CD4-positive, CD25-positive, alpha-beta regulatory T cell (primary cell): ENCODE data around the gene TUBAL3. TPM values are rescaled to one million over a fixed set of nuclear protein-coding genes. Genes with fewer than 3 reads are reported as not detected.

Source experiments
- ATAC-seq, 2 donors: fragments of 150-1000 bp; cut with Tn5 transposase; one replicate each; pipeline ENCODE4 v1.10.0; 2021; ENCODE audit warnings: low read depth in 2 of 2, moderate number of reproducible peaks in 2 of 2, moderate library complexity in 1 of 2
- DNase-seq, 3 donors: peaks; one replicate each; pipeline versions ENCODE4 v3.0.0 to v3.0.0-alpha.2; 2012 to 2022; ENCODE audit warnings: mixed read lengths in 1 of 3
- H3K27ac ChIP-seq: one replicate; pipeline ENCODE4 v1.7.0; 2013; ENCODE audit warnings: mild to moderate bottlenecking, low read length; ENCODE audit not compliant: insufficient read depth, poor library complexity, severe bottlenecking
- H3K27me3 ChIP-seq: one replicate; pipeline ENCODE4 v1.7.0; 2013; ENCODE audit warnings: low read length; ENCODE audit not compliant: control insufficient read depth, insufficient read depth
- H3K36me3 ChIP-seq: one replicate; pipeline ENCODE4 v1.7.0; 2013; ENCODE audit warnings: mild to moderate bottlenecking, low read length, moderate library complexity; ENCODE audit not compliant: control insufficient read depth, insufficient read depth
- H3K4me1 ChIP-seq: 2 replicates; pipeline ENCODE4 v1.7.0; 2013; ENCODE audit warnings: mild to moderate bottlenecking, low read length; ENCODE audit not compliant: insufficient read depth, control insufficient read depth, poor library complexity, severe bottlenecking
- H3K4me3 ChIP-seq: one replicate; pipeline ENCODE4 v1.7.0; 2013; ENCODE audit warnings: low read depth, mild to moderate bottlenecking, low read length, moderate library complexity
- H3K9me3 ChIP-seq, 2 experiments: 1 replicate in 1 of 2; 2 replicates in 1 of 2; pipeline ENCODE4 v1.7.0; 2013; ENCODE audit warnings: low read length in 2 of 2, mild to moderate bottlenecking in 1 of 2, moderate library complexity in 1 of 2; ENCODE audit not compliant: control insufficient read depth in 2 of 2
- H3K27ac Mint-ChIP-seq, 3 donors: one replicate each; pipeline ENCODE4 v1.8.0; 2020 to 2022; ENCODE audit warnings: mild to moderate bottlenecking in 3 of 3, mixed read lengths in 3 of 3, moderate library complexity in 2 of 3
- H3K27me3 Mint-ChIP-seq: one replicate; pipeline ENCODE4 v1.8.0; 2022; ENCODE audit warnings: mild to moderate bottlenecking, mixed read lengths
- H3K36me3 Mint-ChIP-seq: one replicate; pipeline ENCODE4 v1.8.0; 2020; ENCODE audit warnings: mixed read lengths
- H3K4me1 Mint-ChIP-seq, 4 donors: one replicate each; pipeline ENCODE4 v1.8.0; 2020 to 2022; ENCODE audit warnings: mixed read lengths in 4 of 4, mild to moderate bottlenecking in 1 of 4
- H3K4me3 Mint-ChIP-seq, 4 donors: one replicate each; pipeline ENCODE4 v1.8.0; 2020 to 2022; ENCODE audit warnings: mild to moderate bottlenecking in 4 of 4, mixed read lengths in 4 of 4, moderate library complexity in 3 of 4
- H3K9me3 Mint-ChIP-seq, 7 donors: one replicate each; pipeline ENCODE4 v1.8.0; 2020 to 2022; ENCODE audit warnings: mixed read lengths in 7 of 7, mild to moderate bottlenecking in 3 of 7, moderate library complexity in 2 of 7
- polyA plus RNA-seq, 4 donors: library from polyadenylated mRNA; unstranded; fragments of 300-500 nt; fragmentation: Illumina TruSeq; gene quantifications; one replicate each; pipeline ENCODE4 v1.2.3, GENCODE V29; 2021
- total RNA-seq: library from RNA; stranded (reverse); gene quantifications from one replicate; pipeline ENCODE4 v1.2.3, GENCODE V29; 2022

Gene TUBAL3
- total and polyA plus RNA-seq, 5 donors from 2014 or later, result 0.31 TPM; not detected in 4

DNA sequence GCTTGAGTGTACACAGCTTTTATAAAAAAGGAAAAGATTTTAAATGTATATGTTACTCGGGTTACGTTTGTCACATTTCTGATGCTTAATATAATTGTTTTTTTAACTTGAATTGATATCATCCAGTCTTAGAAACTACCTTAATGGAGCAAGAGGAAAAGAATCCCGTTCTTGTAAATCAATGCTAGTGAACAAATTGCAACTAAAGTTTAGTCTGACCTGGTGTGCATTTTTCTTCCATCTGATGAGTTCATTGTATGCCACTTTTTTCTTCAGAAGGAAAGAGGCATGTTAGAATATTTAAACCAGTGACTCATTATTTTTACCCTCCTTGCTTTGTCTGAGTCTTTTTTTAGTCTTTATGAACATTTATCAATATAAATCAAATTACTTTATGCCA lies 42.4 kb upstream of the TUBAL3 start:
- ATAC-seq (no peak), DNase-seq (peak in 1 of 3 donors; percentile 16)
- Histone ChIP-seq H3K27ac (peak overlapping the region; percentile 62), H3K27me3 (no peaks in the 10 kb centered on the region), H3K36me3 (peaks cover under 1% of the 10 kb centered on the region), H3K9me3 (no peaks in the 10 kb centered on the region), H3K4me1 (peaks cover 36% of the 10 kb centered on the region), H3K4me3 (peak overlapping the region; percentile 85)
- no peaks in the 10 kb centered on the region for H3K36me3 Mint-ChIP-seq
- peak overlapping the region; percentile 40 to 97 (median 84) for H3K4me3 Mint-ChIP-seq
- H3K4me1 Mint-ChIP-seq, result peaks cover 18 to 64% (median 56%) of the 10 kb centered on the region in 4 donors
- H3K9me3 Mint-ChIP-seq, result no peaks in the 10 kb centered on the region
- H3K27me3 Mint-ChIP-seq, result no peaks in the 10 kb centered on the region
- H3K27ac Mint-ChIP-seq, result peak overlapping the region in 2 of 3 donors; percentile 57 to 86

DNA sequence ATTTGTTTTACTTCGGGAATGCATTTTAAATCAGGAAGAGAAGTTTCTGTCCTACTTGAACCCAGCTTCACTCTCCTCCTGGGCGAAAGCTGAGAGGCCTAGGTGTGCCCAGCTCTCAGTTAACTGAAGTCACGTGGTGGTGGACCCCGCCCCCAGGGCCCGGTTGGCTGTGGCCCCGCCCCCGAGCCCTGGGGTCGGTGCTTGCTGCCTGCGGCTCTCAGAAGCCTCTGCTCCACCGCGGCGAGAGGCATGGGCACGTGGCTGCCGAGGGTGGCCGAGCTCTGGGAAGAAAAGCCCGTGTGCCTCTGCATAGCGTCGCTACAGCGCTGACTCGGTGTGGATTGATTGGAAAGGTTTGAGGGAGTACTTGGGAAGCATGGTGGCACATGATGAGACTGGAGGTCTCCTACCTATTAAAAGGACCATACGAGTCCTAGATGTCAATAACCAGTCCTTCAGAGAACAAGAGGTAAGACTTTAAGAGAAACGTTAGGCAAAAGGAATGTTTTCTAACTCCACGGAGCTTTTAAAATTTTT lies 41.8 kb upstream of the TUBAL3 start:
- Mint-ChIP-seq H3K27ac (peak overlapping the region in 2 of 3 donors; percentile 86 to 89), H3K4me1 (peaks cover 18 to 66% (median 55%) of the 10 kb centered on the region in 4 donors), H3K4me3 (peak overlapping the region; percentile 40 to 97 (median 84)), H3K27me3 (no peaks in the 10 kb centered on the region), H3K9me3 (no peaks in the 10 kb centered on the region), H3K36me3 (no peaks in the 10 kb centered on the region)
- Histone ChIP-seq H3K27me3 (no peaks in the 10 kb centered on the region), H3K36me3 (no peaks in the 10 kb centered on the region), H3K4me3 (peak overlapping the region; percentile 85), H3K9me3 (no peaks in the 10 kb centered on the region), H3K4me1 (peaks cover 36% of the 10 kb centered on the region), H3K27ac (peak overlapping the region; percentile 62)
- peak; percentile 81 to 82 for ATAC-seq
- DNase-seq, result peak; percentile 66 to 86 (median 66)

DNA sequence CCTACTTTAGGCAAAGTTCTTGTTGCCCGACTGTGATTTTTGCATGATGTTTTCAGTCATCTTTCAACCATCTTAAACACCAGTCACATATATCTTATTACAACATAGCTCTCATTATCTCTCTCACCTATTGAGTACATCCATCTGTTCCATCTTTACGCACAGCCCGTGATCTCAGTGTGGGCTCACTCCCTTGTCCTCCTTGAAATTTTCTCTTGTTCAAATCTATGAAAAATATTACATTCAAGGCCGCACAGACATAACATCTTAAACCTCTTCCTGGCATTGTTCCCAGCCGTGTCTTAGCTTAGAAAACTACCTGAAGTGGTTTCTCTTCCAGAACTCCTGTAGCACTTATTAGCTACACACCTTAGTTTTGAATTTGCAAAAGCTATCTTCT lies 40.4 kb upstream of the TUBAL3 start:
- H3K27ac Mint-ChIP-seq, result no peak overlapping the region
- no peak for DNase-seq
- no peaks in the 10 kb centered on the region for H3K36me3 Mint-ChIP-seq
- Histone ChIP-seq H3K4me1 (peaks cover 36% of the 10 kb centered on the region), H3K9me3 (no peaks in the 10 kb centered on the region), H3K4me3 (no peak overlapping the region), H3K27ac (no peak overlapping the region), H3K36me3 (no peaks in the 10 kb centered on the region), H3K27me3 (no peaks in the 10 kb centered on the region)
- no peak for ATAC-seq
- H3K27me3 Mint-ChIP-seq, result no peaks in the 10 kb centered on the region
- no peaks in the 10 kb centered on the region for H3K9me3 Mint-ChIP-seq
- peaks cover 18 to 66% (median 52%) of the 10 kb centered on the region in 4 donors for H3K4me1 Mint-ChIP-seq
- H3K4me3 Mint-ChIP-seq, result peak overlapping the region in 1 of 4 donors; percentile 16

DNA sequence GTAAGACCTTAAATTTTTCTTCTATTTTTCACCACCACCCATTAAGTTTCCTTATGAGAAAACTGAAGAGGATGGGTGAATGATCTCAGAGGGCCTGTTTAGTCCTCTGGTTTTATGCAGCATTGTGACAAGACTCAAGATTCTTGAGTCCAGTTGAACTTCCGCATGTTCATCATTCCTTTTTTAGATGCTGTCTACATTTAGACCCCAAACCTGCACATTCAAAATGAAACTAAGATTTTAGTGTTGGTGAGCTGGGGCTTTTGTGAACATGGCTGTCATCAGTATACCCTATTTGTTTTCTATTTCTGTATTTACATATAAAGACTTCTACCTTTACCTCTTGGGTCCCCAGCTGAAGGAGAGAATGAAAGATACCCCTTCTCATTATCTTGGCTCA lies 38.8 kb upstream of the TUBAL3 start:
- H3K27ac Mint-ChIP-seq, result peak overlapping the region in 1 of 3 donors; percentile 57
- ATAC-seq, result no peak
- Histone ChIP-seq H3K4me1 (peaks cover 26% of the 10 kb centered on the region), H3K9me3 (no peaks in the 10 kb centered on the region), H3K4me3 (peak overlapping the region; percentile 56), H3K36me3 (no peaks in the 10 kb centered on the region), H3K27ac (peak overlapping the region; percentile 26), H3K27me3 (no peaks in the 10 kb centered on the region)
- peak overlapping the region in 1 of 4 donors; percentile 44 for H3K4me3 Mint-ChIP-seq
- H3K36me3 Mint-ChIP-seq, result no peaks in the 10 kb centered on the region
- H3K4me1 Mint-ChIP-seq, result peaks cover 18 to 60% (median 44%) of the 10 kb centered on the region in 4 donors
- H3K27me3 Mint-ChIP-seq, result no peaks in the 10 kb centered on the region
- DNase-seq, result peak in 1 of 3 donors; percentile 42
- no peaks in the 10 kb centered on the region for H3K9me3 Mint-ChIP-seq

DNA sequence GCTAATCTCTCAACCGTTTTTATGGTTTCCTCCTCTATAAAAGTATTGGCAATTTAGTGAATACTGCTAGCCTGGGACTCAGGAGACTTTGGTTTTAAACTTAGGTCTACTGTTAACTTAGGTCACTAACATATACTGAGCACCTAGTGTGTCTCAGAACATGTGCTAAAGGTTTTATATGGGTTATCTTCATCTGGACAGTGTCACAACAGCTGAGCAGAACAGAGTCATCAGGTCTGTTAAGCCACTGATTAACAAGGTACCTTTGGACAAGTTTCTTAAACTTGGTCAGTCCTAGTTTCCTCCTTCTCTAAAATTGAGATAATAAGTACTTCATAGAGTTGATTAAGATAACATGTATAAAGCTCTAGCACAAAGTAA lies 38.4 kb upstream of the TUBAL3 start:
- Mint-ChIP-seq H3K9me3 (no peaks in the 10 kb centered on the region), H3K4me1 (peaks cover 13 to 56% (median 41%) of the 10 kb centered on the region in 4 donors), H3K27me3 (no peaks in the 10 kb centered on the region), H3K36me3 (no peaks in the 10 kb centered on the region), H3K27ac (peak overlapping the region in 1 of 3 donors; percentile 57), H3K4me3 (peak overlapping the region in 1 of 4 donors; percentile 12)
- no peaks in the 10 kb centered on the region for H3K36me3 ChIP-seq
- H3K9me3 ChIP-seq, result no peaks in the 10 kb centered on the region
- no peaks in the 10 kb centered on the region for H3K27me3 ChIP-seq
- peaks cover 21% of the 10 kb centered on the region for H3K4me1 ChIP-seq
- H3K27ac ChIP-seq, result peak overlapping the region; percentile 26
- DNase-seq, result no peak
- no peak for ATAC-seq
- H3K4me3 ChIP-seq, result peak overlapping the region; percentile 56

DNA sequence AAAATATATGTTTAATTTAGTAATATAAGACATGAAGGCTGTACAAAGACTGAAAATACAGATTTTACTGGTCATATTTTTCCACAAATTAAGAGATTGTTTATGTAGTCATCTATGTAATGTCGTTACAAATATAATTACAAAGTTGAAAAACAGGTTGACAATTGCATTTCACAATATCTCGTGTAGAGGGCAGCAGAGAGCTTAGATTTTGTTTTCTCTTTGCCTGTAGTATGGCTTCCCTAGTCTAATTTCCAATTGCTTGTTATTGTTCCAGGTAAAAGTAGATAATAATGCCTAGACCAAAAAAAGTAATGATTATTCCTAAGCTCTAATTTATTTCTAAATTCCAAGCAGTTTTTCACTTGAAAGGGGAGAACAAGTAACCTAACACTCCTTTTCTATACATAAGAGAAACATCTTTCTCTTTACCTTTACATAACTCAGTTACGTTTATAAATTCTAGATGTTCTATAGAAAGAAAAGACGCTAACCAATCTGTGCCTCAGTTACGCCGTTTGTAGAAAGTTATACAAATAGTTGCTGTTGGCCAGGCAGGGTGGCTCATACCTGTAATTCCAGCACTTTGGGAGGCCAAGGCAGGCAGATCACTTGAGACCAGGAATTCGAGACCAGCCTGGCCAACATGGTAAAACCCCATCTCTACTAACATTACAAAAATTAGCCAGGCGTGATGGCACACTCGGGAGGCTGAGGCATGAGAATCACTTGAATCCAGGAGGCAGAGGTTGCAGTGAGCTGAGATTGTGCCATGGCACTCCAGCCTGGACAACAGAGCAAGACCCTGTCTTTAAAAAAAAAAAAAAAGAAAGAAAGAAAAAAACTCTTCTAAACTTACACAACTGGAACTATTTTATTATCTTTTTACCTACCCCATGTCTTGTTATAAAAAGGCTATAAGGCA lies 37.7 kb upstream of the TUBAL3 start:
- Mint-ChIP-seq H3K4me3 (peak overlapping the region in 2 of 4 donors; percentile 11 to 81), H3K36me3 (no peaks in the 10 kb centered on the region), H3K27me3 (no peaks in the 10 kb centered on the region), H3K27ac (peak overlapping the region; percentile 20 to 57 (median 32)), H3K9me3 (no peaks in the 10 kb centered on the region), H3K4me1 (peaks cover 9 to 50% (median 37%) of the 10 kb centered on the region in 4 donors)
- Histone ChIP-seq H3K9me3 (no peaks in the 10 kb centered on the region), H3K4me1 (peaks cover 15% of the 10 kb centered on the region), H3K36me3 (no peaks in the 10 kb centered on the region), H3K4me3 (no peak overlapping the region), H3K27ac (peak overlapping the region; percentile 26), H3K27me3 (no peaks in the 10 kb centered on the region)
- peak in 1 of 2 donors; percentile 46 for ATAC-seq
- DNase-seq, result peak; percentile 7 to 74 (median 60)

DNA sequence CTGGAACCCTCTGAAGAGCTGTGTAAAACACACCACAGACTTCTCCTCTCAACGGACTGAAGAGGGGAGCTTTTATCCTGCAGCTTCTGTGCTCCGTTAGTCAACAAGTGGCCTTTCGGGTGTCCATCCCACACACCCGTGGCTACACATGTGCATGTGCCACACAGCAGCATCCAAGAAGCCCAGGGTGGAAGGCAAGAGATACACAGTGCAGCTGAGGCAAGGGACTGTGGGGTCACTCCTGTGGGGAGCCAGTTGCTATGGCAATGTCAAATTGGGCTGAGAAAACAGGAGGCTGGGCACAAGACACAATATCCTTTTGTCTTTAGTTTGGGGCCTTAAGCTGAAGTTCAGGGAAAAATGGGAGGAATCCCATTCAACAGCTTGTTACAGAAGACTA lies 36.5 kb upstream of the TUBAL3 start:
- H3K4me3 ChIP-seq, result no peak overlapping the region
- no peak overlapping the region for H3K4me3 Mint-ChIP-seq

More for the DNA sequence above, 36.5 kb upstream of the TUBAL3 start:
- peaks cover 5% of the 10 kb centered on the region for H3K4me1 ChIP-seq
- no peaks in the 10 kb centered on the region for H3K36me3 ChIP-seq
- H3K36me3 Mint-ChIP-seq, result no peaks in the 10 kb centered on the region
- peaks cover 2 to 38% (median 25%) of the 10 kb centered on the region in 4 donors for H3K4me1 Mint-ChIP-seq
- ATAC-seq, result no peak
- no peaks in the 10 kb centered on the region for H3K9me3 ChIP-seq
- no peaks in the 10 kb centered on the region for H3K27me3 Mint-ChIP-seq
- no peak overlapping the region for H3K27ac Mint-ChIP-seq
- no peak for DNase-seq
- H3K27ac ChIP-seq, result no peak overlapping the region
- H3K27me3 ChIP-seq, result no peaks in the 10 kb centered on the region
- H3K9me3 Mint-ChIP-seq, result no peaks in the 10 kb centered on the region
